Measurements from ENCODE around the gene CREM.
A peak's percentile ranks its signal among the peaks of the same experiment; 100 is the strongest.

The CREM gene

DNA sequence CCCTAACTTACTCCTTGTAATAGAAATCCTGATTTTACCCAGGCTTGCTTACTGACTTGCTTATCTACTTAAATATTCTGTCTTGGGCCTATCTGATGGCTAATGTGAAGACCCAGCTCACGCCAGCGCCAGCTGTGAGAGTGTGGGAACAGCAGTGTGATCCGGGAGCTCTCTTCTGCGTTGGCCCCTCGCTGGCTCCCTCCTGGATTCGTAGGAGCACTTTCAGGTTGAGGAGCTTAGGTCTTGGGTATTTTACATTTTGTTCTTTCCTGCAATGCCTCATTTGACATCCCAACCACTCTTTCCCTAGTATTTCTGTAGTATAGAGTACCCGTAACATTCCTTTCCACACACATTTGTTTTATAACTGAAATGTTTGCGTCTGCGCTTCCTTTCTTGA, 51.7 kb downstream of the CREM start:
- Histone ChIP-seq H3K36me3 (ENCODE audit: control insufficient read depth, insufficient read depth, low read length) (no peaks in the 10 kb centered on the region), H3K4me3 (ENCODE audit: low read depth, low read length) (no peak overlapping the region), H3K4me1 (ENCODE audit: control insufficient read depth, insufficient read depth, low read length) (no peaks in the 10 kb centered on the region), H3K27me3 (ENCODE audit: control insufficient read depth, insufficient read depth, low read length) (no peaks in the 10 kb centered on the region), H3K9ac (ENCODE audit: low read depth, low read length) (no peak overlapping the region), H3K9me3 (ENCODE audit: control insufficient read depth, insufficient read depth, low read length) (no peaks in the 10 kb centered on the region)

DNA sequence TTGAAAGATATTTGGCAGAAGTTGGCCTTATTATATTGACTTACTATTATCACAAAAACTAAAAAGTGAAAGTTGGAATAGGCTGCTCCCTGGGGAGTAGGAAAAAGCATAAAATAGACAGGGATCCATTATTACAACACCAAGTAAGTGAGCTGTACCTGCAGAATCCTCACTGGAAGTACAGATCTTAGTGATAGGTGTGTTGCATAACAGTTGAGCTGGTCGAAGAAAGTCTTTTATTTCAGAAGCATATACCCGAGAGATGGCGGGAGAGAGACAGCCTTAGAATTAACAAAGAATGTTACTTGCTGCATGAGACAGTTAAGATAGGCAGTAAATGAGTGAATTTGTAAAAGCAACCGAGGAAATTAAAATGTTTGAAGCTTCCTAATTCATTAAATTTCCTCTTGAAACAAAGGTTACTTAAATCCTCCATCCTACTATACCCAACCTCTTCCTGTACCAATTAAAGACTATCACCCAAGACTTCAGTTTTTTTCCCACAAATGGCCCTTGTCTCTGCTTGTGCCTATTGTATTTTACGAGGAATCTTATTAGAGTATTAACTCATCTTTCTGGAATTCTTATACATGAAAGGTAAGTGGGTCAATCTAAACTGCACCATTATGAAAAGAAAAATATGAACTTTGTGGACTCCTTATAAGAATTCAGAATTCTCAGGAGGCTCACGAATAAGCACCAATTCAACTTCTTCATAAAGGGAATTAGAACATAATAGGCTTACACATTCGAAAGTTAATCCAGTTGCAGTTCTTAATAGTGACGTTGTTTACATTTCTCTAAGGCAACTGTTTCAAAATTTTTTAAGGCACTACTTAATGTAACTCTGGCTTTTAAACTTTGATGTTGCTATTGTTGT, 56.2 kb downstream of the CREM start:
- no peaks in the 10 kb centered on the region for H3K27me3 ChIP-seq (ENCODE audit: control insufficient read depth, insufficient read depth, low read length)
- no peaks in the 10 kb centered on the region for H3K36me3 ChIP-seq (ENCODE audit: control insufficient read depth, insufficient read depth, low read length)
- no peak overlapping the region for H3K9ac ChIP-seq (ENCODE audit: low read depth, low read length)
- no peak overlapping the region for H3K4me3 ChIP-seq (ENCODE audit: low read depth, low read length)
- no peaks in the 10 kb centered on the region for H3K9me3 ChIP-seq (ENCODE audit: control insufficient read depth, insufficient read depth, low read length)
- H3K4me1 ChIP-seq (ENCODE audit: control insufficient read depth, insufficient read depth, low read length), result no peaks in the 10 kb centered on the region

DNA sequence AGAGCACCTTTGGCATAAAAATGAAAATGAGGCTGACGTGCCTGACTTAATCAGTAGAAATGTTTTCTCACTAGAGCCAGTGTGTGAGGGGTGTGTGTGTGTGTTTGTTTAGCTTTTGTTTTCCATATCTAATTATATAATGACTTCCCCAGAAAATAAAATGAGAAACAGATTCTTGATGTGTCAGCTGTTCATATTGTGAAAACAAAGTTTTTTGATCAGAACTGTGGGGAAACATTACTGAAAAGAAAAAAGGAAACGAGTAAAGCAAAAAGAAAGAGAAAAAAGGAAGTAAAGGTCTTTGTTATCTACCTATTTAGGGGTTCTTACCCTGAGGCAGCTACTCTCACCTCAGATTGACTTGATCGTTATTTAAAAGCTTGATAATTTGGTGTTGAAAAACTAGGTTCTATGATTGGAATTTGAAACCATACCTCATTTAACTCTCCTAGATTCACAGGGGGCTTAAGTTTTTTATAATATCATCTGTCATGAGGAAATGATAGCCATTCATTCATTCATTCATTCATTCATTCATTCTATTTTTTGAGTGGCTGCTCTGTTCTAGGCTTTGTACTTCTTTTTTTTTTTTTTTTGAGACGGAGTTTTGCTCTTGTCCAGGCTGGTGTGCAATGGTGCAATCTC, 58.0 kb downstream of the CREM start:
- H3K4me1 ChIP-seq (ENCODE audit: control insufficient read depth, insufficient read depth, low read length), result no peaks in the 10 kb centered on the region
- H3K9ac ChIP-seq (ENCODE audit: low read depth, low read length), result no peak overlapping the region
- H3K27me3 ChIP-seq (ENCODE audit: control insufficient read depth, insufficient read depth, low read length), result no peaks in the 10 kb centered on the region
- no peaks in the 10 kb centered on the region for H3K9me3 ChIP-seq (ENCODE audit: control insufficient read depth, insufficient read depth, low read length)
- H3K36me3 ChIP-seq (ENCODE audit: control insufficient read depth, insufficient read depth, low read length), result no peaks in the 10 kb centered on the region
- no peak overlapping the region for H3K4me3 ChIP-seq (ENCODE audit: low read depth, low read length)

DNA sequence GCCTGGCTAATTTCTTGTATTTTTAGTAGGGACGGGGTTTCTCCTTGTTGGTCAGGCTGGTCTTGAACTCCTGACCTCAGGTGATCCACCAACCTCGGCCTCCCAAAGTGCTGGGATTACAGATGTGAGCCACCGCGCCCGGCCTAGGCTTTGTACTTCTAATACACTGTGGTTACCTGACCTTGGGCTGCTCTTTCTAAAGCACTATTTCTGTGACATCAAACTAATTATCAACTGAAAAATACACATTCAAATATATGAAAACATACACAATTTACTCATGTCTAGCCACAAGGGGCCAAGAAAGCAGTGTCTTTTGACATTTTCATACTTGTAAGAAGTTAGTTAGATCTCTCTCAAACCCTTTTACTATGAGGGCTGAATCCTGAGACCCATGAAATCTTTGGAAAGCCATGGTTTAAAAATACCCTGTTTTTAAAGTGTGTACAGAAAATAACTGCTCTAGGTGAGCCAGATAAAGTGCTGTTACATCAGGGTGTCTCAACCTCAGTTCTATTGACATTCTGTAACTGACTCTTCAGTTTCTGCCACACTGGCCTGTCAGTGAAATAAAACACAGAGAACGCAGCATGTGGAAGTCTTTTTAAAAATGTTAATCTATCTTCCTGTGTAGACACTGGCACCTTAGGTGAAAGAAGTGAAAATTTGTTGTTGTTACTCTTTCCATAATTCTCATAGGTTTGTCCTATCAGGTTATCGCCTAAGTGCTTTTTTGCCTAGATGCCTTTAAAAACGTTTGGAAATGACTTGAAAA, 58.8 kb downstream of the CREM start:
- H3K4me3 ChIP-seq (ENCODE audit: low read depth, low read length), result no peak overlapping the region
- no peaks in the 10 kb centered on the region for H3K4me1 ChIP-seq (ENCODE audit: control insufficient read depth, insufficient read depth, low read length)
- no peaks in the 10 kb centered on the region for H3K36me3 ChIP-seq (ENCODE audit: control insufficient read depth, insufficient read depth, low read length)
- no peak overlapping the region for H3K9ac ChIP-seq (ENCODE audit: low read depth, low read length)
- H3K9me3 ChIP-seq (ENCODE audit: control insufficient read depth, insufficient read depth, low read length), result no peaks in the 10 kb centered on the region
- no peaks in the 10 kb centered on the region for H3K27me3 ChIP-seq (ENCODE audit: control insufficient read depth, insufficient read depth, low read length)

DNA sequence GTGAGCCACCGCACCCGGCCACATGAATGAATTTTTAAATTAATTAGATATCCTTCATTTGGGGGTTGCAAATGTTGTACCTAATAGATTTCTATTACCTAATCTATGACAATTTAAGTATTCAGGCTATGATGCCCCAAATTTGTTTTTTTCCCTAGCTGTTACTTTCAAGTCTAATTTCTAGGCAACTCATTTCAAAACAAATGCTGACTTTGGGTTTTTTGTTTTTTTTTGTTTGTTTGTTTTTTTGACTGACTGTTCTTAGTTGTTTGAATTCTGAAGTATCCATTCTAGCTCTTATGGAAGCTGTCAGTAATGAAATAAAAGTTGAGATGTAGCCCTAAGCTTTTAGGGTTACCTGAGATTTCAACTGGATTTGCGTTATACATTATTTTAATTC, 62.3 kb downstream of the CREM start:
- H3K27me3 ChIP-seq (ENCODE audit: control insufficient read depth, insufficient read depth, low read length), result no peaks in the 10 kb centered on the region
- no peak overlapping the region for H3K4me3 ChIP-seq (ENCODE audit: low read depth, low read length)
- no peaks in the 10 kb centered on the region for H3K4me1 ChIP-seq (ENCODE audit: control insufficient read depth, insufficient read depth, low read length)
- H3K36me3 ChIP-seq (ENCODE audit: control insufficient read depth, insufficient read depth, low read length), result no peaks in the 10 kb centered on the region
- no peaks in the 10 kb centered on the region for H3K9me3 ChIP-seq (ENCODE audit: control insufficient read depth, insufficient read depth, low read length)
- H3K9ac ChIP-seq (ENCODE audit: low read depth, low read length), result no peak overlapping the region

DNA sequence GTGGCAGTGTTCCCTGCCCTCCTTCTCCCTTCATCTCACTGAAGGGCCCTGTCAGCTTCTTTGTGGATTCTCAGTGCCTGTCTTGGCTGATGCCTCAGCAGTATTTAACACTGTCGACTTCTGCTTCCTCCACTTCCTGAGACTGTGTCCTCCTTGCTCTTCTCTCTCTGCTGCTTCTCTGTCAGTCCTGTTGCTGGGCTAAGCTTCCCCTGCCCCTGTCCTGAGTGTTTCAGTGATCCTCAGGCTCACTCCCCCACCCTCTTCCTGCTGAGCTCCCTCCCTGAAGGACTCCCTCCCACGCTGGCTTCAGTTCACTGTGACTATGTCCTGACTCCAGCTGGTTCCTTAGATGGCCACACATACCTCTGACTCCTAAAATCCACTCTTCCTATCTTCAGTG, 64.9 kb downstream of the CREM start:
- peaks cover 7% of the 10 kb centered on the region for H3K4me1 ChIP-seq (ENCODE audit: control insufficient read depth, insufficient read depth, low read length)
- no peak overlapping the region for H3K9ac ChIP-seq (ENCODE audit: low read depth, low read length)
- no peak overlapping the region for H3K4me3 ChIP-seq (ENCODE audit: low read depth, low read length)
- no peaks in the 10 kb centered on the region for H3K9me3 ChIP-seq (ENCODE audit: control insufficient read depth, insufficient read depth, low read length)
- H3K27me3 ChIP-seq (ENCODE audit: control insufficient read depth, insufficient read depth, low read length), result no peaks in the 10 kb centered on the region
- no peaks in the 10 kb centered on the region for H3K36me3 ChIP-seq (ENCODE audit: control insufficient read depth, insufficient read depth, low read length)

DNA sequence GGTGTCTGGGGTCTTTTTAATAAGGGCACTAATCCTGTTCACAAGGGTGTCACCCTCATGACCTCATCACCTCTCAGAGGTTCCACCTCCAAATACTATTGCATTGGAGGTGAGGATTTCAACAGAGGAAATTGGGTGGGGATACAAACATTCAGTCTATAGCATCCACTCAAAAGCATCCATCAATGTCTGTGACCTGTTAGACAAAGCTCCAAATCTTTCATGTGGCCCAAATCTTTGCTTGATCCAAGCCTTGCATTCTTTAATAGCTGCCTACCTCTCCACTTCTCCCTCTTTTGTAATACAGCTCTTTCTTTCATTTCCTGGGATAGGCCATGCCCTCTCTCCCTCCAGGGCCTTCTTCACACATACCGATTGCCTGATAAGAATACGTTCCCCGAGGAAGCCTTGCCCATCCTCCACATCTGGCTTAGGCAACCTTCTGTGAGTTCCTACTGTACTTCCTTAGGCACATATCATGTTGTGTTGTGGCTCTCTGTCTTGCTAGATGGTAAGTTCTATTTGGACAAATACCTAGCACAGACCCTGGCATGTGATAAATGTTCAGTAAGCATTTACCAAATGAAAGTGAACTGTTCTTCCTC, 66.1 kb downstream of the CREM start:
- Histone ChIP-seq H3K27me3 (ENCODE audit: control insufficient read depth, insufficient read depth, low read length) (no peaks in the 10 kb centered on the region), H3K4me3 (ENCODE audit: low read depth, low read length) (no peak overlapping the region), H3K4me1 (ENCODE audit: control insufficient read depth, insufficient read depth, low read length) (peaks cover 7% of the 10 kb centered on the region), H3K36me3 (ENCODE audit: control insufficient read depth, insufficient read depth, low read length) (no peaks in the 10 kb centered on the region), H3K9ac (ENCODE audit: low read depth, low read length) (no peak overlapping the region), H3K9me3 (ENCODE audit: control insufficient read depth, insufficient read depth, low read length) (no peaks in the 10 kb centered on the region)

DNA sequence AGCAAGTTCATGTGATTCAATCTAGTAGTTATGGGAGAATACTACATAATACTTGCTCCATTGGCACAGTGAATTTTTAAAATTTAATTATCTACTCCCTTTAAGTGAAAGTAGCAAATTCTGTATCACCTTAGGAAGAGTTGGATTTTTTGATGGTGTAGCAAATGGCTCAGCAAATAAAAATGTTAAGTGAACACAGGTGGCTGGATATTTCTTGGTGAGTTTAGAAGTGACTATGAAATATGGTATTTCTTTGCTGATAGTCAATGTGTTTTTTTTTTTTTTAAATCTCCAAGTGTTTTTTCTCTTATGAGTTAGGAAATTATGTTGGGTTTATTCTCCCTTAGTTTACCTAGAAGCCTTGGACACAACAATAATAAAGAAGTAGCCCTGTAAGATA, 67.8 kb downstream of the CREM start:
- Histone ChIP-seq H3K36me3 (ENCODE audit: control insufficient read depth, insufficient read depth, low read length) (no peaks in the 10 kb centered on the region), H3K9me3 (ENCODE audit: control insufficient read depth, insufficient read depth, low read length) (no peaks in the 10 kb centered on the region), H3K27me3 (ENCODE audit: control insufficient read depth, insufficient read depth, low read length) (no peaks in the 10 kb centered on the region), H3K4me3 (ENCODE audit: low read depth, low read length) (no peak overlapping the region), H3K4me1 (ENCODE audit: control insufficient read depth, insufficient read depth, low read length) (peaks cover 7% of the 10 kb centered on the region), H3K9ac (ENCODE audit: low read depth, low read length) (no peak overlapping the region)

DNA sequence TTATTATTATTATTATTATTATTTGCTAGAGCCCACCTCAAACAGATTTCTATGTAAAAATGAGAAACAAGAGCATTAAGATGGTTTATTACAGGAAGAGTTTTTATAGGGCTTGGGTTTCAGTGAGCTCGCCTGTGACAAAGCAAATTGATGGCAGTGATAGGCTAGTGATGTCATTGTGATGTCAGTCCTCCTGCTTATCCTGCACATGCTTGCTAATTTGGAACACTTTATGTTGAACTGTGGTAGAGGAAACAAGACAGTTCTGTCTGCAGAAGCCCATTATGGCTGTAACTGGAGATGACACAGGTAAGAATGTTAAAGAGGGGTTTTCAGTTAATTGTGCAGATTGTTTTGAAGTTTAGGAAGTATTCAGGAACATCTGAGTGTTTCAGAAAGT, 68.3 kb downstream of the CREM start:
- Histone ChIP-seq H3K4me3 (ENCODE audit: low read depth, low read length) (no peak overlapping the region), H3K36me3 (ENCODE audit: control insufficient read depth, insufficient read depth, low read length) (no peaks in the 10 kb centered on the region), H3K9ac (ENCODE audit: low read depth, low read length) (no peak overlapping the region), H3K4me1 (ENCODE audit: control insufficient read depth, insufficient read depth, low read length) (peaks cover 7% of the 10 kb centered on the region), H3K27me3 (ENCODE audit: control insufficient read depth, insufficient read depth, low read length) (no peaks in the 10 kb centered on the region), H3K9me3 (ENCODE audit: control insufficient read depth, insufficient read depth, low read length) (no peaks in the 10 kb centered on the region)

DNA sequence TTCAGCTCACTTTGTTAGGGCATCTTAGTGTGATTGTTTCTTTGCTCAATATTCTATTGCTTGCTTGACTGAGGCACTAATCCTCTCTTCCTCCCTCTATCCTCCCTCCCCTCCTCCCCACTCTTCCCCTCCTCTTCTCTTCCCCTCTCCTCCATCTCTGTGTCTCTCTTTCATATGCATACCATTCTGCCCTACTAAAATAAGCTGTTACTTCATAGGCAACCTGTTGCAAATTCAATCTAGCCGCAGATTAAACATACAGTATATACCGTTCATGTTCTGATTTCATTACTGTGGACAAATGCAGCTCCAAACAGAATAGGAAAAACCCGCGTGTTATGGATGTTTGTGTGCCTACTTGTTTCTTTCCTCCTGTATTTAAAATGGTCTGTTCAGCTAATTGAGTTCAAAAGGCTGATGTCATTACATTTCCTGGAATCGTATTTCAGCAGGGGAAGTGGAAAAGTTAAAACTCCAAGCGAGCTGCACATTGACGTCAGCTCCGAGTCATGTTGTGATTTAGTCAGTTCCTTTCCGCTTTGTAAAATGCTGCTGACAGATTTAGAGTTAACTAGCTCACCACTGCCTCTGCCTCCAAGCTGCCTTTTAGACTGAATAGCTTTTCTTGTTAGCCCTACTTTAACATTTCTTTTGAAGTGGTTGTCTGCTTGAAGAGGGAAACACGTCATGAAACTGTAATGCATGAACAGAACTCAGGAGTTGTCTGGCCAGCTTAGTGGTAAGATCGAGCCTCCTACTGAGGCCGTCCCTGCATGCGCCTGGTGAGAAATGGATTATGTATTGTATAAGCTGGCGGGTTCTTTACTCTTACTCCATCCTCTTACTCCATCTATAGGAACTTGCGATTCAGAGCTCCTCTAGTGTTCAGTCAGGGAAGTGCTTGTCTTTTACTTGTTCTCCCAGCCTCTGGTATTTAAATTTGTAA, 69.0 kb downstream of the CREM start:
- H3K9me3 ChIP-seq (ENCODE audit: control insufficient read depth, insufficient read depth, low read length), result no peaks in the 10 kb centered on the region
- no peak overlapping the region for H3K9ac ChIP-seq (ENCODE audit: low read depth, low read length)
- peaks cover 7% of the 10 kb centered on the region for H3K4me1 ChIP-seq (ENCODE audit: control insufficient read depth, insufficient read depth, low read length)
- peak overlapping the region; percentile 47 for H3K4me3 ChIP-seq (ENCODE audit: low read depth, low read length)
- H3K36me3 ChIP-seq (ENCODE audit: control insufficient read depth, insufficient read depth, low read length), result no peaks in the 10 kb centered on the region
- H3K27me3 ChIP-seq (ENCODE audit: control insufficient read depth, insufficient read depth, low read length), result no peaks in the 10 kb centered on the region

DNA sequence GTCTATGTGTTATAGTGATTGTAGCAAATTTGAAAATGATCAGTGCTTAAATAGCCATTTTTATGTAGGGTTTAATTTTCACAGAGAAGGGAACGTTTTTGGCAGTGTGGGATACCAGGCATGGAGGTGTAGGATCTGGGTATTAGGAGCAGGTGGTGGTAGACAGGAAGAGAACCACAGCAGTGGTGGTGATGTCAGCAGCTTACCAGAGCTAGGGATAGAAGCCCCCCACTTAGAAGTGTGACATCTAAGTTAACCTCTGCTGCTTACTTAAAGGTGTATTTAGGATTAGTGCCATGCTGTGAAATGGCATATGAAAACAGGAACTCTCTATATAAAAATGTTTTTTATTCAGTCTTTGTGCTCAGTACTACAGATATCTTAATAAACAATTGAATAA, 73.8 kb downstream of the CREM start:
- peaks cover under 1% of the 10 kb centered on the region for H3K4me1 ChIP-seq (ENCODE audit: control insufficient read depth, insufficient read depth, low read length)
- H3K36me3 ChIP-seq (ENCODE audit: control insufficient read depth, insufficient read depth, low read length), result no peaks in the 10 kb centered on the region
- H3K9me3 ChIP-seq (ENCODE audit: control insufficient read depth, insufficient read depth, low read length), result no peaks in the 10 kb centered on the region
- no peaks in the 10 kb centered on the region for H3K27me3 ChIP-seq (ENCODE audit: control insufficient read depth, insufficient read depth, low read length)
- no peak overlapping the region for H3K4me3 ChIP-seq (ENCODE audit: low read depth, low read length)
- H3K9ac ChIP-seq (ENCODE audit: low read depth, low read length), result no peak overlapping the region
